ENCODE measurements around the gene CYGB.
"Not testable (repeated sequence)": the region's sequence is repeated elsewhere in the genome, so short reads cannot be mapped to it uniquely, and the experiment has no call there.

DNA sequence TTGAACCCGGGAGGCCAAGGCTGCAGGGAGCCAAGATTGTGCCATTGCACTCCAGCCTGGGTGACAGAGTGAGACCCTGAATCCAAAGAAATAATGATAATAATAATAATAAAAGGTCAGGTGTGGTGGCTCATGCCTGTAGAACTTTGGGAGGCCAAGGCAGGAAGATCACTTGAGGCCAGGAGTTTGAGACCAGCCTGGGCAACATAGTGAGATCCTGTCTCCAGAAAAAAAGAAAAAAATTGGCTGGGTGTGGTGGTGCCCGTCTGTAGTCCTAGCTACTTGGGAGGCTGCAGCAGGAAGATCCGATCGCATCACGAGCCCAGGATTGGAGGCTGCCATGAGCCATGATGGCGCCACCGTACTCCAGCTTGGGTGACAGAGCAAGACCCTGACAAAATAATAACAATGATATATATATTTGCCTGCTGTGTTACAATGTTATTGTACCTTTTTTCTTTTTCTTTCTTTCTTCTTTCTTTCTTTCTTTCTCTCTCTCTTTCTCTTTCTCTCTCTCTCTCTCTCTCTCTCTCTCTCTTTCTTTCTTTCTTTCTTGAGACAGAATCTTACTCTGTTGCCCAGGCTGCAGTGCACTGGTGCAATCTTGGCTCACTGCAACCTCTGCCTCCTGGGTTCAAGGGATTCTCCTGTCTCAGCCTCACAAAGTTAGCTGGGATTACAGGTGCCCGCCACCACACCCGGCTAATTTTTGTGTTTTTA lies 3.7 kb downstream of the CYGB start:
- TF ChIP-seq, protein P1, sequence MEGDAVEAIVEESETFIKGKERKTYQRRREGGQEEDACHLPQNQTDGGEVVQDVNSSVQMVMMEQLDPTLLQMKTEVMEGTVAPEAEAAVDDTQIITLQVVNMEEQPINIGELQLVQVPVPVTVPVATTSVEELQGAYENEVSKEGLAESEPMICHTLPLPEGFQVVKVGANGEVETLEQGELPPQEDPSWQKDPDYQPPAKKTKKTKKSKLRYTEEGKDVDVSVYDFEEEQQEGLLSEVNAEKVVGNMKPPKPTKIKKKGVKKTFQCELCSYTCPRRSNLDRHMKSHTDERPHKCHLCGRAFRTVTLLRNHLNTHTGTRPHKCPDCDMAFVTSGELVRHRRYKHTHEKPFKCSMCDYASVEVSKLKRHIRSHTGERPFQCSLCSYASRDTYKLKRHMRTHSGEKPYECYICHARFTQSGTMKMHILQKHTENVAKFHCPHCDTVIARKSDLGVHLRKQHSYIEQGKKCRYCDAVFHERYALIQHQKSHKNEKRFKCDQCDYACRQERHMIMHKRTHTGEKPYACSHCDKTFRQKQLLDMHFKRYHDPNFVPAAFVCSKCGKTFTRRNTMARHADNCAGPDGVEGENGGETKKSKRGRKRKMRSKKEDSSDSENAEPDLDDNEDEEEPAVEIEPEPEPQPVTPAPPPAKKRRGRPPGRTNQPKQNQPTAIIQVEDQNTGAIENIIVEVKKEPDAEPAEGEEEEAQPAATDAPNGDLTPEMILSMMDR (IDR thresholded peaks at IDR 0.05), result not testable (repeated sequence)
- not testable (repeated sequence) for TF ChIP-seq POLR2A (IDR thresholded peaks at IDR 0.05)

Measured in esophagus squamous epithelium (tissue), 4 donors.